IMR-90 (cell line): ENCODE measurements around the gene EEPD1. TPM values are rescaled to one million over a fixed set of nuclear protein-coding genes. Genes with fewer than 3 reads are reported as not detected.

Experiments used
- ATAC-seq: fragments of 200-7000 bp; cut with Tn5 transposase; 2 replicates; pipeline ENCODE4 v1.9.1; 2020; ENCODE audit warnings: low read depth, mild to moderate bottlenecking, moderate library complexity
- BruUV-seq: library from RNA; stranded (reverse); fragments of 400-500 nt; replicated peaks from 2 replicates; lab custom pipeline; 2021; lab: Mats Ljungman, UMichigan
- CTCF ChIA-PET: fragments of 300-600 bp; formaldehyde crosslinking; extraction: SDS; loops from one replicate; lab custom pipeline; 2021; ENCODE audit warnings: antibody characterized with exemption; lab: Yijun Ruan, JAX
- POLR2A ChIA-PET: fragments of 300-600 bp; sonication (Branson Sonifier 250); formaldehyde crosslinking; loops from one replicate; lab custom pipeline; 2022; ENCODE audit warnings: antibody characterized with exemption; ENCODE audit not compliant: unreplicated experiment; lab: Charles Lee
- DNase-seq: peaks from one replicate; pipeline ENCODE4 v3.0.0; 2013
- H2AFZ ChIP-seq: replicated peaks from 2 replicates; pipeline ENCODE3; 2013; ENCODE audit warnings: low read length, mild to moderate bottlenecking; ENCODE audit not compliant: poor library complexity
- H2AK5ac ChIP-seq: 2 replicates; pipeline ENCODE4 v1.6.1; 2013; ENCODE audit warnings: low read depth, low read length, inconsistent platforms
- H2AK9ac ChIP-seq: replicated peaks from 2 replicates; pipeline ENCODE3; 2013; ENCODE audit warnings: mild to moderate bottlenecking, low read depth, low read length, moderate library complexity; ENCODE audit not compliant: poor library complexity
- H2BK120ac ChIP-seq: 2 replicates; pipeline ENCODE4 v1.6.1; 2013; ENCODE audit warnings: low read depth, low read length, inconsistent platforms
- H2BK15ac ChIP-seq: 3 replicates; pipeline ENCODE4 v1.6.1; 2013; ENCODE audit warnings: low read depth, low read length, inconsistent platforms
- H2BK20ac ChIP-seq: 2 replicates; pipeline ENCODE4 v1.6.1; 2013; ENCODE audit warnings: low read depth, mild to moderate bottlenecking, inconsistent platforms, low read length, moderate library complexity
- H2BK5ac ChIP-seq: 2 replicates; pipeline ENCODE4 v1.6.1; 2013; ENCODE audit warnings: mild to moderate bottlenecking, low read depth, low read length, inconsistent platforms; ENCODE audit not compliant: poor library complexity, severe bottlenecking
- H3K14ac ChIP-seq: replicated peaks from 2 replicates; pipeline ENCODE4 v1.6.1; 2013; ENCODE audit warnings: low read depth, low read length, inconsistent platforms
- H3K18ac ChIP-seq: 2 replicates; pipeline ENCODE4 v1.6.1; 2013; ENCODE audit warnings: low read depth, low read length, control low read depth
- H3K23ac ChIP-seq: 2 replicates; pipeline ENCODE4 v1.6.1; 2013; ENCODE audit warnings: low read depth, low read length, inconsistent platforms
- H3K27ac ChIP-seq: 2 replicates; pipeline ENCODE4 v1.5.1; 2013; ENCODE audit warnings: mild to moderate bottlenecking, control low read depth, low read length; ENCODE audit not compliant: insufficient read depth
- H3K27me3 ChIP-seq: 2 replicates; pipeline ENCODE4 v1.6.1; 2013; ENCODE audit warnings: low read length; ENCODE audit not compliant: control insufficient read depth, insufficient read depth
- H3K36me3 ChIP-seq: 2 replicates; pipeline ENCODE4 v1.6.1; 2013; ENCODE audit warnings: low read length, mixed read lengths; ENCODE audit not compliant: control insufficient read depth, insufficient read depth
- H3K4ac ChIP-seq: 2 replicates; pipeline ENCODE4 v1.6.1; 2013; ENCODE audit warnings: low read depth, low read length, inconsistent platforms
- H3K4me1 ChIP-seq: 2 replicates; pipeline ENCODE4 v1.6.1; 2013; ENCODE audit warnings: low read length, mixed read lengths; ENCODE audit not compliant: control insufficient read depth, insufficient read depth
- H3K4me2 ChIP-seq: 2 replicates; pipeline ENCODE4 v1.6.1; 2013; ENCODE audit warnings: low read depth, mild to moderate bottlenecking, control low read depth, low read length, moderate library complexity
- H3K4me3 ChIP-seq: 2 replicates; pipeline ENCODE4 v1.5.1; 2013; ENCODE audit warnings: low read depth, mild to moderate bottlenecking, control low read depth, low read length, moderate library complexity; ENCODE audit not compliant: insufficient read depth
- H3K56ac ChIP-seq: 2 replicates; pipeline ENCODE4 v1.6.1; 2013; ENCODE audit warnings: low read length, inconsistent platforms; ENCODE audit not compliant: insufficient read depth; ENCODE audit errors: extremely low read depth
- H3K79me1 ChIP-seq, 2 experiments: 2 replicates each; pipeline ENCODE4 v1.6.1; 2013; ENCODE audit warnings: low read length in 2 of 2, inconsistent platforms in 1 of 2, low read depth in 1 of 2
- H3K9ac ChIP-seq: 2 replicates; pipeline ENCODE4 v1.6.1; 2013; ENCODE audit warnings: low read depth, low read length, control low read depth
- H3K9me1 ChIP-seq: 2 replicates; pipeline ENCODE4 v1.6.1; 2013; ENCODE audit warnings: low read length, inconsistent platforms; ENCODE audit not compliant: insufficient read depth
- H3K9me3 ChIP-seq: 2 replicates; pipeline ENCODE4 v1.6.1; 2013; ENCODE audit warnings: low read length; ENCODE audit not compliant: control insufficient read depth, insufficient read depth
- H4K20me1 ChIP-seq: 2 replicates; pipeline ENCODE4 v1.6.1; 2013; ENCODE audit warnings: low read length, inconsistent platforms; ENCODE audit not compliant: insufficient read depth
- H4K5ac ChIP-seq: 2 replicates; pipeline ENCODE4 v1.6.1; 2013; ENCODE audit warnings: mild to moderate bottlenecking, low read depth, low read length, control low read depth
- H4K8ac ChIP-seq, 2 experiments: 2 replicates each; pipeline ENCODE4 v1.6.1; 2013; ENCODE audit warnings: low read depth in 2 of 2, low read length in 2 of 2, control low read depth in 1 of 2, inconsistent platforms in 1 of 2
- H4K91ac ChIP-seq: 2 replicates; pipeline ENCODE4 v1.6.1; 2013; ENCODE audit warnings: low read depth, low read length, inconsistent platforms; ENCODE audit not compliant: insufficient read depth
- BHLHE40 ChIP-seq: fragments of 150-350 bp; IDR thresholded peaks from 2 replicates; pipeline ENCODE4 v1.6.1; 2016; ENCODE audit warnings: mild to moderate bottlenecking, low read depth, low read length
- CEBPB ChIP-seq: IDR thresholded peaks from 2 replicates; pipeline ENCODE4 v1.6.1; 2012; ENCODE audit warnings: low read depth, low read length, improper control_type of control experiment
- MAFK ChIP-seq: IDR thresholded peaks from 2 replicates; pipeline ENCODE4 v1.6.1; 2012; ENCODE audit warnings: low read depth, low read length, improper control_type of control experiment
- MXI1 ChIP-seq: IDR thresholded peaks from 2 replicates; pipeline ENCODE4 v1.6.1; 2012; ENCODE audit warnings: low read depth, mild to moderate bottlenecking, low read length, moderate library complexity, borderline replicate concordance
- NFE2L2 ChIP-seq: fragments of 150-350 bp; IDR thresholded peaks from 2 replicates; pipeline ENCODE4 v1.6.1; 2016; ENCODE audit warnings: low read depth, mild to moderate bottlenecking, low read length
- RAD21 ChIP-seq: IDR thresholded peaks from 2 replicates; pipeline ENCODE4 v1.6.1; 2012; ENCODE audit warnings: low read length, improper control_type of control experiment
- RFX5 ChIP-seq: IDR thresholded peaks from 2 replicates; pipeline ENCODE4 v1.8.0; 2012; ENCODE audit warnings: low read depth, mild to moderate bottlenecking, low read length, moderate library complexity
- WGBS, 2 experiments: methylation state at CpG; one replicate each; pipeline versions ENCODE4 v1.1.5 to v1.1.7; 2013; ENCODE audit warnings: missing lambda C conversion rate in 2 of 2; ENCODE audit not compliant: insufficient read length in 1 of 2; ENCODE audit errors: extremely low coverage in 2 of 2; 5-methylcytosine and 5-hydroxymethylcytosine counted together
- dilution Hi-C: fragments of 300-500 bp; cut with HindIII; formaldehyde crosslinking; loops from one replicate; pipeline ENCODE4 v1.14.3; 2018; ENCODE audit warnings: low sequenced_read_pairs; ENCODE audit not compliant: unreplicated experiment
- in situ Hi-C: fragments of 300-500 bp; cut with MboI; formaldehyde crosslinking; loops from 3 replicates; pipeline ENCODE4 v1.14.3; 2019; ENCODE audit warnings: low sequenced_read_pairs, inconsistent platforms, mixed read lengths
- intact Hi-C: fragments of 100-400 bp; cut with micrococcal nuclease; formaldehyde crosslinking; loops from 2 replicates; pipeline ENCODE4 v1.10.0; 2022
- polyA plus RNA-seq, 3 experiments: library from polyadenylated mRNA; depleted of rRNA; stranded (reverse); fragments of >200 nt; gene quantifications; 2 replicates each; pipeline ENCODE4 v1.2.3, GENCODE V29; 2012; ENCODE audit warnings: low replicate concordance in 1 of 3
- total RNA-seq: library from RNA; depleted of rRNA; stranded (reverse); fragments of >200 nt; gene quantifications from 2 replicates; pipeline ENCODE4 v1.2.3, GENCODE V29; 2012
- TF ChIP-seq, protein P1 (sequence below): fragments of 150-350 bp; IDR thresholded peaks from 2 replicates; pipeline ENCODE4 v1.6.1; 2017; ENCODE audit warnings: mild to moderate bottlenecking, antibody characterized with exemption, low read length, low read depth

Gene EEPD1
- total and polyA plus RNA-seq, 2 of the 4 experiments (the other 2 are of a cell fraction): 7.3 to 15.2 TPM

DNA sequence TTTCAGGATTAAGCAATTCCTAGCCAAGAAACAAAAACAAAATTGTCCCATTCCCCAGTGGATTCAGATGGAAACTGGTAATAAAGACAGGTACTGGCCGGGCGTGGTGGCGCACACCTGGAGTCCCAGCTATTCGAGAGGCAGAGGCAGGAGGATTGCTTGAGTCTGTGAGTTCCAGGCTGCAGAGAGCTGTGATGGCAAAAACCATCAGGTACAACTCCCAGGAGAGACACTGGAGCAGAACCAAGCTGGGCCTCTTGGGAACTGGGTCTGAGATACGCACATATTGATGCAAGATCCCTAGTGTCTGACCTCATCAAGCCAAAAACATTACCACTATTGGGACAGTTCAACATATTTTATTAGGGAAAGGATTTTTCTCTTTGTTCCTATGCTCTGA is 152.6 kb downstream of the EEPD1 start:
- Histone ChIP-seq H3K23ac (no peak overlapping the region), H3K4ac (no peak overlapping the region), H3K14ac (no peak overlapping the region), H2BK20ac (no peak overlapping the region), H3K9me1 (peaks cover 25% of the 10 kb centered on the region), H3K79me1 (0 out of 4 replicates have a peak, but pooled peaks cover 0 to 4% of the 10 kb centered on the region in 2 experiments), H3K27me3 (no peaks in the 10 kb centered on the region), H4K20me1 (peaks cover 15% of the 10 kb centered on the region), H3K4me2 (no peak overlapping the region), H2AK9ac (no peak overlapping the region), H4K5ac (no peak overlapping the region), H2BK5ac (no peak overlapping the region), H3K36me3 (peaks cover under 1% of the 10 kb centered on the region; the same call in 1 of the 2 replicates), H4K91ac (no peak overlapping the region), H2BK15ac (no peak overlapping the region), H3K27ac (no peak overlapping the region), H2BK120ac (no peak overlapping the region), H2AK5ac (no peak overlapping the region), H4K8ac (no peak overlapping the region), H3K9ac (no peak overlapping the region), H3K56ac (no peak overlapping the region), H3K4me1 (peaks cover 23% of the 10 kb centered on the region), H2AFZ (no peak overlapping the region), H3K18ac (no peak overlapping the region), H3K9me3 (no peaks in the 10 kb centered on the region), H3K4me3 (no peak overlapping the region)
- ChIA-PET POLR2A (no interaction called here), CTCF (interaction anchor here (0.6 to 1.4 kb wide), 4 partner anchors 13 to 388 kb away, joined by 3 to 6 read pairs (median 4); no protein-coding TSS in a partner anchor)
- intact Hi-C loops (no loop called here), in situ Hi-C loops (no loop called here), dilution Hi-C loops (loop anchor here (25.0 kb wide), 1 partner anchor 318 kb away; no protein-coding TSS in a partner anchor)
- WGBS, 2 experiments: 100% methylated on average over 2 of the region's 5 CpGs; no CpG with 5 or more reads in 1 of the 2 experiments
- no peak for ATAC-seq
- TF ChIP-seq MXI1: no peak
- no peak for TF ChIP-seq RFX5
- TF ChIP-seq BHLHE40: no peak
- no peak for TF ChIP-seq CEBPB
- TF ChIP-seq, protein P1, sequence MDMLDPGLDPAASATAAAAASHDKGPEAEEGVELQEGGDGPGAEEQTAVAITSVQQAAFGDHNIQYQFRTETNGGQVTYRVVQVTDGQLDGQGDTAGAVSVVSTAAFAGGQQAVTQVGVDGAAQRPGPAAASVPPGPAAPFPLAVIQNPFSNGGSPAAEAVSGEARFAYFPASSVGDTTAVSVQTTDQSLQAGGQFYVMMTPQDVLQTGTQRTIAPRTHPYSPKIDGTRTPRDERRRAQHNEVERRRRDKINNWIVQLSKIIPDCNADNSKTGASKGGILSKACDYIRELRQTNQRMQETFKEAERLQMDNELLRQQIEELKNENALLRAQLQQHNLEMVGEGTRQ: no peak
- TF ChIP-seq NFE2L2: no peak
- TF ChIP-seq MAFK: no peak
- no peak for TF ChIP-seq RAD21
- BruUV-seq: no TSS peak
- no peak for DNase-seq
